NCI-H510A treated with DMSO at 0.1 percent for 48 hours (cell line): ENCODE results near the gene RALY.

ENCODE experiments used
- DNase-seq: peaks from one replicate; lab custom pipeline; 2025; lab: John Stamatoyannopoulos, UW

The RALY gene

DNA sequence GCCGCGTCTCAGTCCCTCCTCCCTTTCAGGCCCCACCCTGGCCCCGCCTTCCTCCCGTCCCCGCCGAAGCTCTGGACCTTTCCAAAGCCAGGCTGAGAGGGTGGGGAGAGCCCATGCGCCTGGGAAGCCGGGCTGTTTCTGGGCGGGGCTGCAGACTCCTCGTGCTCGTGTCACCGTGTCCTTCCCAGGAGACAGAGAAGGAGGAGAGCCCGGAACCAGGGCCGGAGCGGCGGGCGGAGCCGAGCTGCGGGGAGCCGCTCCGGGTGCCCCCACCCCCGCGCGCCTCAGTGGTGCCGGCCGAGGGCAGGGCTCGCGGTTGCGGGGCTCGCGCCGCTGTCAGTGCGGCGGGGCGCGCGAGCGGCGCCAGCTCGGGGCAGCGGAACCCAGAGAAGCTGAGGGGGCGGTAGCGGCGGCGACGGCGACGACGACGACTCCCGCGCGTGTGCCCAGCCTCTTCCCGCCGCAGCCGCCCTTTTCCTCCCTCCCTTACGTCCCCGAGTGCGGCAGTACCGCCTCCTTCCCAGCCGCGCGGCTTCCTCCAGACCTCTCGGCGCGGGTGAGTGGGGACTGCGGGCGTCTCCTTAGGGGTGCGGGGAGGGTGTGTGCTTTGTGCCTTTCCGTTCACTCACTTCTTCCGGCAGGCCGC lies at the start of gene RALY:
Gene RALY, plus strand, starts transcription at position 336 of the 646 bp plus-strand sequence. CDS start 78,164 bp downstream, outside the sequence.
- peak; percentile 73 for DNase-seq

DNA sequence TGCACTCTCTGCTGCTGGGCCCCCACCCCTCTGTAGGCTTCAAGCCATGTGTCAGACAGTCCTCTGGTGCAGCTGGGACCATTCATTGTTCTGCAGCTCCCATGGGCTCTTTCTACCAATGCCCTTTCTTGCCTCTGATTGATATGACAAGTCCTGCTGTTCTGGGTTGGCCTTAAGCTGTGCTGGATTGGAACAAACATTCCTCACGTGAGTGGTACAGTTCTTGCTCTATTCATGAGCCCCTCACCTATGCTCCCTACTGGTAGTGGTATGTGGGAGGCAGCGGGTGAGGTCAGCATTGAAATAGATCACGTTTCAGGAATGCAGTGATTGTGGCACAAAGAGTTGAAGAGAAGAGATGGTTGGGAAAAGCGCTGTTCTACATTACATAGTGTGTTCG lies 48.8 kb upstream of the RALY start:
- no peak for DNase-seq

GRCh38 chr20:33945391-33946081 lies 48.2 kb upstream of the RALY start:
- DNase-seq, result no peak

GRCh38 chr20:33947709-33948295 lies 45.9 kb upstream of the RALY start:
- peak; percentile 61 for DNase-seq

DNA sequence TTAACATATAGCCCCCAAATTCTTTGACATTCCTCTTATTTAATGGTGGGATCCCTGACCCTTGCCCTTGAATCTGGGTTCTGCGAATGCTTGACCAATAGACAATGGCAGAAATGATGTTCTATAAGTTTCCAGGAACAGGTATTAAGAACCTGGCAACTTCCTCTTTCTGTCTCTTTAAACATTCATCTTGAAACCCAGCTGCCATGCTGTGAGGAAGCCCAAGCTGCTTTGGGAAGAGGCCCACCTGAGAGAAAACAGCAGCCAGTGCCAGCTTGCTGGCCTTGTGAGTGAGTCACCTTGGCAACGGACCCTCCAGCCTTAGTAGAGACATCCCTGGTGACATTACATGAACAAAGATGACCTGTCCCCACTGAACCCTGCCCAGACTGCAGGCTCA lies 45.2 kb upstream of the RALY start:
- no peak for DNase-seq

GRCh38 chr20:33951171-33951570 lies 42.5 kb upstream of the RALY start:
- no peak for DNase-seq

- no peak for DNase-seq
These were observed 39.2 kb upstream of the RALY start for GRCh38 chr20:33954504-33954903.

DNA sequence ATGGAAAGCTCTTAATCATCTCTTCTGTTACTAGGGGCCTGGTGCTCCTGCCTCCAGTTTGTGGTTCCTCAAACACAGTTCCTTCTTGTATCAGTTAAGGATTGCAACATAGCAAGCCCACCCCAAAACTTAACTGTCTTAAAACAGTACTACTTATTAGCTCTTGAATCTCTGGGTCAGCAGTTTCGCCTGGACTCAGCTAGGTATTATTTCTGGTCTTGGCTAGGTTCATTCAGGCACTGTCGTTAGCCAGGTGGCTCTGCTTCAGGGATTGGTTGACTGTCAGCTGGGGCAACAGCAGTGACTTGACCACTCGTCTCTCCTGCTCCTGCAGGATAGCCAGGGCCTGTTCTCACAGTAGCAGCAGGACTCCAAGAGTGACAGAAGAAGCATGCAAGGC lies 30.0 kb upstream of the RALY start:
- no peak for DNase-seq

DNA sequence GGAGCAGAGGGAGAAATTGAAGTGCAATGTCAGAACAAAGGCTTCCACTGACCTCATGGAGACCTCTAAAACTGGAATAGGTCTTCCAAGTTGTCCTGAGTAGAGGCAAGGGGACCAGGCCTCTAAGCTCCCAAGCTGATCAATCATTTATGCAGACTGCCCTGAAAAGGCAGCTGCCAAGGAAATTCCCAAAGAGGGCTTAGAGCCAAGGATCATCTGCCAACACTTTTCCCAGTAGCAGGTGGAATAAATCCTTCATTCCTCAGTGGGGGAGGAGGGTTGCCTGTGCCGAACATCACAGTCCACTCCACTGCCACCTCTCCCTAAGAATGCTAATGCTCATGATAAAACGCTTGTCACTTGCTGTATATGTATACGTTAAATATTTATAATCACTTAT lies 29.3 kb upstream of the RALY start:
- DNase-seq, result no peak

GRCh38 chr20:33967126-33967525 lies 26.6 kb upstream of the RALY start:
- DNase-seq, result no peak

GRCh38 chr20:33969563-33969962 lies 24.1 kb upstream of the RALY start:
- no peak for DNase-seq

- no peak for DNase-seq
These were observed 23.5 kb upstream of the RALY start for GRCh38 chr20:33970229-33970628.

- no peak for DNase-seq
These were observed 22.4 kb upstream of the RALY start for GRCh38 chr20:33971147-33971975.

DNA sequence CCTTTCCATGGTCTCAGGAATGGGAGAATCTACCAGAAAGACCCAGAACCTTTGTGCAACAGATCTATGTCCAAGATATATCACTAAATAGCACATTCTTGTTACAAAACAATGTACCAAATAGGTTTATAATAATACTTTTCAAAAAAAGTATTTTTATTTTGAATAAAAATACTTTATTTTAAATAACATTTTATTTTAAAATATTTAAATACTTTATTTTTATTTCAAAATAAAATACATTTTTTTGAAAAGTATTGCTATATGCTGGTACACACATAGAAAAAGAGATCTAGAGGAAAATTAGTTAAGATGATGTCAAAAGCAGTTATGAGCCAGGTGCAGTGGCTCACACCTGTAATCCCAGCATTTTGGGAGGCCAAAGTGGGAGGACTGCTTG lies 16.8 kb upstream of the RALY start:
- DNase-seq, result no peak

DNA sequence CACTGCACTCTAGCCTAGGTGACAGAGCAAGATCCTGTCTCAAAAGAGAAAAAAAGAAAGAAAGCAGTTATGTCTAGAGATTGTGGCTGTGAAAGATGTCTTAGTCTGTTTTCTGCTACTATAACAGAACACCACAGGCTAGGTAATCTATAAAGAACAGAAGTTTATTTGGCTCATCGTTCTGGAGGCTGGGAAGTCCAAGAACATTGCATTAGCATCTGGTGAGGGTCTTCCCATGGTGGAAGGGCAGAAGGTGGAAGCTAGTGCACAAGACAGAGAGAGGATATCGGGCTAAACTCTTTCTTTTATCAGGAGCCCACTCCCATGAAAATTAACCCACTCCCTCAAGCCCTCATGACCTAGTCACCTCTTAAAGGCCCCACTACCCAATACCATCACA lies 16.2 kb upstream of the RALY start:
- DNase-seq, result no peak

DNA sequence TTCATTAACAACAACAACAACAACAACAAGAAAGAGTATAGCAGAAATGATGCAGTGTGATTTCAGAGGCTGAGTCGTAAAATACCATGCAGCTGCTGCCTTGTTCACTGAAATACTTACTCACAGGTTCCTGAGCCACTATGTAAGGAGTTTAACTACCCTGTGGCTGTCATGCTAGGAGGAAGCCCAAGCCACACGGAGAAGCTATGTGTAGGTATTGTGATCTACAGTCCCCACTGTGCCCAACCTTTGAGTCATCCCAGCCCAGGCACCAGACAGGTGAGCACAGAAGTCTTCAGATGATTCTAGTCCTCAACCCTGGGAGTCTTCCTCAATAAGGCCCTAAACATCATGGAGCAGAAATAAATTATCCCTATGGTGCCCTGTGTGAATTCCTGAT lies 14.6 kb upstream of the RALY start:
- no peak for DNase-seq

DNA sequence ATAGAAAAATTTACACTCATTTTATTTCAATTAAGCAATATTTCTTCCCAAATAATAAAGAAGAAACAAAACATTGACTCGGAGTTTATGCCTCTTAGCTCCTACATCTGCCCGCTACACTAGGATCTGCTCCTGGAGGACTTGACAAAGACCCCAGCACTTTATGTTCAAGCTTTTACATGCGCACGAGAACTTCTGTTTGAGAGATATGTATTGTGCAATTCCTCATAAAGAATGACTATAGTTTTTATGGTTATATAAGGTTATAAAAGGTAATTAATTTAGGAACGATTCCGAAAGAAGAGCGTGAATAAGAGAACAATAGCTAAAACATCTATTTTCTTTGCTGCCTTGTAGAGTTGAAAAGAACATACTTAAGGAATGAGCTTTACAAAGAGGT lies 12.4 kb upstream of the RALY start:
- DNase-seq, result no peak

DNA sequence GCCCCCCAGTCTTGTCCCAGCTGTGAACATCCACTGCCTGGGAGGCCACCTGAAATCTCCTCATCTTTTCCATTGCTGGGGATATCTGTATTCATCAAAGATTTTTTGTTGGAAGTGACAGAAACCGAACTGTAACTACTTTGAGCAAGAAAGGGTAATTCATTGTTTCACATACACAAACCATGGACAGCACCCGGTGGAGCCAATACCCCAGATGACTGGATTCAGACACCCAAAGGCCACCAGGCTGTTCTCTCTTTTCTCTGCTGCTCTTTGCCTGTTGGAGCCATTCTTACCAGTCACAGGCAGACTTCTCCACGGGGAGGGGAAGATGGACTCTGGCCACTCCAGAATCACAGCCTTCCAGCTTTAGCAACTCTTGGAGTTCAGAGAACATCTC lies 11.7 kb upstream of the RALY start:
- no peak for DNase-seq

GRCh38 chr20:33983371-33983770 lies 10.3 kb upstream of the RALY start:
- DNase-seq, result no peak

DNA sequence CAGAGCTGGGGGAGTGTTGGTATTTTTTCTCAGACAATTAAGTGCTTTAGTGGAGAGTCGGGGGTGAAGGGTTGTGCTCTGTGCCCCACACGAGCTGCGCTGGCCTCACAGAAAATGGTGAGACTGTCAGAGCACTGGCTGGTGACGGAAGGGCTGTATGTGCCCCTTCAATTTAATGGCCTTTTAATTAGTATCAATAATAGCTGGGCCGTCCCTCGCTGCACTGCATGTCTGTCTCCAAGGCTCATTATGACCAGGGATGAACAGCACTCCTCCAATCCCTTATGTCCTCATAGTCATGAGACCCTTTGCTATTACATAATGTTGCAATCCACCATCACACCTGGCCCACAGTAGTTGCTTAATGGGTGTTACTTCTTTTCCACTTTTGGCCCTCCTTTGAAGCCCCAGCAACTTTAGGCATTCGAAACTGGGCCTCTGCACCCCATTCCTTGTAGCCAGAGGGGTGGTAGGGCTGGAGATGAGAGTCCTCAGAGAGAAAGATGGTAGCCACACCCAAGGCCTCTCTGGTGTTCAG lies 9.5 kb upstream of the RALY start:
- DNase-seq, result no peak

DNA sequence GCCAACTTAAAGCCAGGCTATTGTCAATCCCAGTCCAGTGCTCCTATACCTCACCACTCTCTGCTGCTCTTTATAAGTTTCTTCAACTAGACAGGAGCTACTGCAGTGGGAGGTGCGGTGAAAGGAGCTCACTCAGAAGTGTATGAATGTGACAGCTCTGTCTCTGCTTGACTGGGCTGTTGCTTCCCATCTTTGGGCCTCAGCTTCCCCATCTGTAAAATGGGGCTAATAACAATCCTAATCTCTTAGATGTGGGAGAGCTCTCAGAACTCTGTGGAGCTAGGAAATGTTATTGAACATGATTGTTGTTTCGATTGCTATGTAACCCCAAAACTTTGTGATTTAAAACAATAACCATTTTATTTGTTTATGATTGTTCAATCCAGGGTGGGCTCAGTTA lies 8.4 kb upstream of the RALY start:
- DNase-seq, result no peak

DNA sequence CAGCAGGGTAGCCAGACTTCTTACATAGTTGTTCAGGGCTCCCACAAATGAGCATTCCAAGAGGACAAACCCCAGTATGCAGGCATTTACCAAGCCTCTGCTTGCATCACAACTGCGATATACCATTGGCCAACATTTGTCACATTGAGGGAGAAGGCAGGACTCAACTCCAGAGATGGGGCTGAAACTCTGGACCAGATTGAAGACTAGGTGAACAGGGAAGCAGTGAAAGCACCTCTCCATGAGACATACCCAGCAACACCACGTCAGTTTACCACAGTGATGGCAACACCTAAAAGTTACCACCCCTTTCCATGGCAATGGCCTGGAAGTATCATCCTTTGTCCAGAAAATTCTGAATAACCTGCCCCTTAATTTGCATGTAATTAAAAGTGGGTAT lies 7.9 kb upstream of the RALY start:
- DNase-seq, result no peak
